Activated CD4-positive, alpha-beta T cell treated with anti-CD3 and anti-CD28 coated beads, Interleukin-2, amount 50 U/mL, for 48 hours (primary cell): ENCODE data around the gene RAB1B.
A peak's percentile ranks its signal among the peaks of the same experiment; 100 is the strongest.
"Not testable (repeated sequence)": the region's sequence is repeated elsewhere in the genome, so short reads cannot be mapped to it uniquely, and the experiment has no call there.

Experiments
- DNase-seq, 2 experiments: peaks; one replicate each; pipeline ENCODE4 v3.0.0-alpha.2; 2020

The RAB1B gene

DNA sequence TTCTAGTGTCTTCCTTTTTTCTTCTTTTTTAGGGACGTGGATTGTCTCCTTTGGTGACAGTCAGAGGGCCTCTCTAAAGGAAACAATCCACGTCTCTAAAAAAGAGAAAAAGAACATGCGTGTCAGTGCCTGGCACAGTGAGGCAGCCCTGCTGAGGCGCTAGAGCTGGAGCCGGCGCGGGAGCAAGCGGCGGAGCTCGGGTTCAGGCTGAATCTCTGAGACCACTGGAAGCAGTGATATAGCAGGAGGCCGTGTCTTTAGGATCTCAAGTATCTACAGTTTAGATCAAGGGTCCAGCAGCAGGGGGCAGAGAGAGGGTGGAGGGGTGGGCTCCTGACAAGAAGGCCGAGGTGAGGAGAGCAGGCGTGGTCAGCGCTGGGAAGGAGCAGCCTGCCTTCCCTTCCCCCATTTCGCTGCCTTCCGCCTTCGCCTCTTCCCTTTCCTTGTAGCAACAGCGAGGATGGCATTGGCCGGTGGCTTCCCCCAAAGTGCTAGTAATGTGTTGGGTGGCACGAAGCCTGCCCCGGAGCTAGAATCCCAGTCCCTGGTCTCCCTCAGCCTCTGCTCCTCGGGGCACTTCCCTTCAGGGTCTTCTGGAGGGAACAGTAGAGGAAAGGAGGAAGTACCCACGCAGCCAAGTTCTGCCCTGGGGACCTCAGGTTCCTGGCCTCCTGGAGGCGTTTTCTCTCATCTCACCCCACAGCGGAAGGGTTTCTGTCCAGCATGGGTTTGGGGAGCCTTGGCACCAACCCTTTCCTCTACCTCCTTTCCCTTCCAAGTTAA, 28.2 kb upstream of the RAB1B start:
- no peak for DNase-seq

DNA sequence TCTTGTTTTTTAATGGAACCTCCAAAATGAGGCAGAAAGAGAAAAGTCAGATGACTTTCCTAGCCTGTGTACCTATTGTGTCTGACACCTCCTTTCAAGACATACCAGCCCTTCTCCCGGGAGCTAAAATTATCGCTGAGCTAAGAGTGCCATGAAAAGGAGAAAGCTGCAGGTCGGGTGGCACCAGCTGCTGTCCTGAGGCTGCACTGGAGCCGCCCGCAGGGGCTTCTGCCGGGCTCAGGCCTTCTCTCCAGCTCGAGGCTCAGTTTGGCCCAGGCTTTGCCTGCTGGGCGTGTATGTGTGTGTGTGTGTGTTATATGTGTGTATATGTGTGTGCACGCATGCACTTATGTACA, 27.7 kb upstream of the RAB1B start:
- DNase-seq: no peak

DNA sequence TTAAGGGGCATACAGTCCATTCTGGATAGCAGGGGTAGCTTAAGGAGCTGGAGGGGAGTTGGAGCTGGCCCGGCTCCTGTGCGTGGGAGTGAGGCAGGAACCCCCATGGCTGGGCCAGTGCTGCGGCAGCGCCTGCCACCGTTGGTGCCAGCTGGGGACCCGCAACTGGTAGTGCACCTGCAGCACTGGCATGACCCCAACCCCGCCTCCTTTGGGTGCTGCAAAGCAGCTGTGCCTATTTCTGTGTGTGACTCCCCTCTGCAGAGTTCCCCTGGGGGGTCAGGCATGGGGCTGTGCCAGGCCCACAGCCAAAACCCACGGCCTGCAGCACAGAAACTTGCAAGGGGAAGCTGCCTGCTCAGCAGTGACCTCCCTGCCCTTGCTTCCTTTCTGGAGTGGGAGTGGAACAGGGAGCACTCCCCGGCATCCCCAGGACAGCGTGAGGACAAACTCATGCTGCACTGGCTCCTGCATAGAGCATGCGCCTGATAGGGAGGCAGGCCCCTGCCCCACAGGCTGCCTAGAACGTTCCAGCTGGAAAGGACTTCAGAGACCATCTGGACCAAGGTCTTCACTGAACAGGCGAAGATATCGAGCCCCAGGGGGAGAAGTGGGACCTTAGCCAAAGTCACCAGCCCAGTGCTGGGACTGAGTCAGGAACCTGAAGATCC, 26.2 kb upstream of the RAB1B start:
- DNase-seq: no peak

GRCh38 chr11:66243782-66244535, 24.5 kb upstream of the RAB1B start:
- DNase-seq: no peak

DNA sequence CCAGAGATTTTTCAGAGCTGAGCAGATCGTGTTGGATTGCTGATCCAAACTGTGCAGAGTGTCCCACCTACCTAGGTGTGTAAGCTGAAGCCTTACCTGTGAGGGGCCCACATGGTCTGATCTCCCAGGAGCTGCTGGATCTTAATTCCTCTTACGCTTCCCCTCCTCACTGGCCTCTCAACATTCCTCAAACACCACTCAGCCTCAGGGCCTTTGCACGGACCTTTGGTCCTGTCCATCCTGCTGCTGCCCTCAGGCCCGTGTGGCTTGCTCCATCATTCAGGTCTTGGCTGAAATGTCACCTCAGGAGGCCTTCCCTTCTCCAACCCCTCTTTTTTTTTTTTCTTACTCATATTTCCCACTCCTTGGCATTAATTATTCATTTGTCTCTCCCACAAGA, 21.1 kb upstream of the RAB1B start:
- no peak for DNase-seq

GRCh38 chr11:66247801-66248200, 20.6 kb upstream of the RAB1B start:
- no peak for DNase-seq

DNA sequence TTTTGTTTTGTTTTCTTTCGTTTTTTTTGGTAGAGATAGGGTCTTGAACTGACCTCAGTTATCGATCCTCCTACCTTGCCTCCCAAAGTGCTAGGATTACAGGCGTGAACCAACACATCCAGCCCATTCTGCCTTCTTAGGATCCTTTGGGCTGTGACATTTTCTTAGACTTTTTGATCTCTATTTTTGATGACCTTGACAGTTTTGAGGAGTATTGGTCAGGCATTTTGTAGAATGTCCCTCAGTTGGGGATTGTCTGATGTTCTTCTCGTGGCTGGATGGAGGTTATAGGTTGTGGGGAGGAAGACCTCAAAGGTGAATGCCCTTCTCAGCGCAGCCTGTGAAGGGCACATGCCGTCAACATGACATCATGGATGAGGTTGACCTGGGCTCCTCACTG, 19.5 kb upstream of the RAB1B start:
- DNase-seq: no peak

- DNase-seq: no peak
Observed at GRCh38 chr11:66251809-66252208, 16.6 kb upstream of the RAB1B start.

DNA sequence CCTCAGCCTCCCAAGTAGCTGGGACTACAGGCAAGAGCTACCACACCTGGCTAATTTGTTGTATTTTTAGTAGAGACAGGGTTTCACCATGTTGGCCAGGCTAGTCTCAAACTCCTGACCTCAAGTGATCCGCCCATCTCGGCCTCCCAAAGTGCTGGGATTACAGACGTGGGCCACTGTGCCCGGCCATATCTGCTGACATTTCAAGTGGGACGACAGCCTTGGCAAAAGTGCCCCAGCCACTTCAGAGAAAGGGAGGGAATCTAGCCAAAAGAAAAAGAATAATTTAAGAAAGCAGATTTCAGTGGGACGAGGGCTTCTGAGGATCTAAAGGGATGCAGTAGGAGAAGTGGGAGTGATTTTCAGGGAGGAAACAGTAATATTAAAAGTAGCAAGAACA, 15.4 kb upstream of the RAB1B start:
- DNase-seq: not testable (repeated sequence)

DNA sequence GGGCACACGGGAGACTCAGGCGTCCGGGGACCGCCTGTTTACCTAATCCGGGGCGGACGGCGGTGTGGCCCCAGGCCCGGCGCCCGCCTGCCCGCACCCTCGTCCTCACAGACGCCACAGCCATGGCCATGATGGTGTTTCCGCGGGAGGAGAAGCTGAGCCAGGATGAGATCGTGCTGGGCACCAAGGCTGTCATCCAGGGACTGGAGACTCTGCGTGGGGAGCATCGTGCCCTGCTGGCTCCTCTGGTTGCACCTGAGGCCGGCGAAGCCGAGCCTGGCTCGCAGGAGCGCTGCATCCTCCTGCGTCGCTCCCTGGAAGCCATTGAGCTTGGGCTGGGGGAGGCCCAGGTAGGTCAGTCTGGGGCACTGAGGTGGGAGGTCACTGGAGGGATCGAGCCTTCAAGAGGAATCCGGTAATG, 10.0 kb upstream of the RAB1B start:
- DNase-seq: no peak

DNA sequence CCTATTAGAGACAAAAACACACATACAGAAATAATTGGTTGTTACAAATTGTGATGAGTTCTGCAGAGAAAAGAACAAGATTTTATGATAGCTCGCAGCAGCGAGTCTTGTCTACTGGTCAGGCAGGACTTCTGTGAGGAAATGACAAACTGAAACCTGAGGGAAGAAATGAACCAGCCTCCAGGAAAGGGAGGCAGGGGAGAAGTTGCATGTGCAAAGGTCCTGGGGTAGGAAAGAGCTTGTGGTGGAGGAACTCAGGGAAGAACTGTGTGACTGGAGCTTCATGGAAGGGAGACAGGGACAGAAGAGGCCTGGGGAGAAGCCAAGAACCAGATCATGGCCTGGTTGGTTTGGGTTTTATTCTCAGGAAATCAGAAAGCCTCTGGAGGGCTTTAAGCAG, 9.2 kb upstream of the RAB1B start:
- no peak for DNase-seq

DNA sequence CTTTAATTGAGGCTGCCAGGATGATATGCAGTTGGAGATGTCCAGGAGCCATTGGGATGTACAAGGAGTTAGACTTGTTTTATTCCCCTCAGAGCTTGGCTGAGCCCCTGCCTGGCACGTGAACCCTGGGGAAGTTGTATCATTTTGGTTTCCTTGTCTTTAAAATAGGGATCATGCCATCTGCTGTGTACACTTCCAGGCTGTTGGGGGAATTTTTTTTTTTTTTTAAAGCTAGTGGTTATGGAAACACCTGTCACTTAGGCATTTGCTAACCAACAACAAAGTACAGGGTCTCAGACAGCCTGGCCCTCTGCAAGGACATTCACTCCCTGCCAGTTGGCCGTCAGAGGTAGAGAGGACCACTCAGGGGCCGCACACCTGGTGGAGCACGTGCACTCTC, 8.5 kb upstream of the RAB1B start:
- DNase-seq: no peak

DNA sequence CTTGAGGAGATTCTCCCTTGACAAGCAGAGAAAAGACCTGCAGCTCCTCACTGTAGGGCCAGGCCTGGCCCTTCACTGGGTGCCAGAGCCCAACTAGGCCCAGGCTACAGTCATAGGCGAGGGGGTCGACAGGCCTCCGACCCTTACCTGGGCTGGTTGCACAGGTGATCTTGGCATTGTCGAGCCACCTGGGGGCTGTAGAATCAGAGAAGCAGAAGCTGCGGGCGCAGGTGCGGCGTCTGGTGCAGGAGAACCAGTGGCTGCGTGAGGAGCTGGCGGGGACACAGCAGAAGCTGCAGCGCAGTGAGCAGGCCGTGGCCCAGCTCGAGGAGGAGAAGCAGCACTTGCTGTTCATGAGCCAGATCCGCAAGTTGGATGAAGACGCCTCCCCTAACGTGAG, 6.9 kb upstream of the RAB1B start:
- DNase-seq: no peak

DNA sequence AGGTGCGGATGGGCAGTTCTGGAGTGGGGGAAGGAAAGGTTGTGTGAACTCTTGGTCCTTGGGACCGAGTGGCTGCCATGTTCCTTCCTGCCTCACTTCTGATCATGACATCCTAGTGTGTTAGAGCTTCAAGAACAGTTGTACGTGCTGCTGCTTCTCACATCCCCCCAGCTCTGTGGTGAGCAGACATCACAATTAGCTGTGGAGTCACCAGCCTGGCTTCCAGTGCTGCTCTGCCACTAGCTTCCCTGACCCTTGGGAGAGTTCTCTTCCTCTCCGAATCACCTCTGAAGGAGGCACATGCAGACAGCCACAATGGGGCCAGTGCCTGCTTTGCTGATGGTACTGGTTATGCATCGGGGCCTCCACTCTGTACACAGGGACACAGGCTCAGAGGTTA, 6.2 kb upstream of the RAB1B start:
- DNase-seq: no peak

DNA sequence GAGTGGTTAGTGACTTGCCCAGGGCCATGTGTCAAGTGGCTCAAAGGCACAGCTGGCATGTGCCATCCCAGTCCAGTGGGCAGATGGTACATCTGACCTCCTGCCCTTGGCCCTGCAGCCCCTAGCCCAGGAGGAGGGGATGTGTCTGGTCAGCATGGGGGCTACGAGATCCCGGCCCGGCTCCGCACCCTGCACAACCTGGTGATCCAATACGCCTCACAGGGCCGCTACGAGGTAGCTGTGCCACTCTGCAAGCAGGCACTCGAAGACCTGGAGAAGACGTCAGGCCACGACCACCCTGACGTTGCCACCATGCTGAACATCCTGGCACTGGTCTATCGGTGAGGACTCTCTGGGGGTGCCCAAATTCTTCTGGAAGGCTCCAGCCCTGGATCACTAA, 5.7 kb upstream of the RAB1B start:
- DNase-seq: no peak

- DNase-seq: no peak
Observed at GRCh38 chr11:66263231-66263630, 5.2 kb upstream of the RAB1B start.

DNA sequence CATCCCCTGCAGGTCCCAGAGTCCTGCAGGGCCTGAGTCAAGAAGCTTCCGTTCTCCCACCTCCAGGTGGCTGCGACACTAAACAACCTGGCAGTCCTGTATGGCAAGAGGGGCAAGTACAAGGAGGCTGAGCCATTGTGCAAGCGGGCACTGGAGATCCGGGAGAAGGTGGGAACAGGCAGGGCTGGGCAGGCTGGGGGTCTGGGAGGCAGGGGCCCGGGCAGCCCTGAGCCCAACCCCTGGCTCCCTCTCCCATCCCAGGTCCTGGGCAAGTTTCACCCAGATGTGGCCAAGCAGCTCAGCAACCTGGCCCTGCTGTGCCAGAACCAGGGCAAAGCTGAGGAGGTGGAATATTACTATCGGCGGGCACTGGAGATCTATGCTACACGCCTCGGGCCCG, 4.7 kb upstream of the RAB1B start:
- no peak for DNase-seq

GRCh38 chr11:66264383-66264782, 4.1 kb upstream of the RAB1B start:
- no peak for DNase-seq

DNA sequence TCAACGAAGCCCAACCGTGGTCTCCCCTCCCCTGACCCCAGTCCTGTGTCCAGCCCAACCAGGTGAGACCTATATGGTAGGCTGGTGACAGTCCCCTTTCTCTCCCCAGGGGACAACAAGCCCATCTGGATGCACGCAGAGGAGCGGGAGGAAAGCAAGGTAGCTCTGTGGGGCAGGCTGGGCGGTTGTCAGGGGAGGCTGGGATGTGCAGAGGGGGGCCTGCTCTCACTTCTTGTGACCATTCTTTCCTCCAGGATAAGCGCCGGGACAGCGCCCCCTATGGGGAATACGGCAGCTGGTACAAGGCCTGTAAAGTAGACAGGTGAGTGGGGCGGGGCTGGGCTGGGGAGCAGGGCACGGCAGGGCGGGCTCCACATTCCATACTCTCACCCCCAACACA, 3.5 kb upstream of the RAB1B start:
- peak; percentile 54 to 61 for DNase-seq

- no peak for DNase-seq
Observed at GRCh38 chr11:66265531-66266377, 2.7 kb upstream of the RAB1B start.

GRCh38 chr11:66266378-66267038, 1.9 kb upstream of the RAB1B start:
- no peak for DNase-seq

DNA sequence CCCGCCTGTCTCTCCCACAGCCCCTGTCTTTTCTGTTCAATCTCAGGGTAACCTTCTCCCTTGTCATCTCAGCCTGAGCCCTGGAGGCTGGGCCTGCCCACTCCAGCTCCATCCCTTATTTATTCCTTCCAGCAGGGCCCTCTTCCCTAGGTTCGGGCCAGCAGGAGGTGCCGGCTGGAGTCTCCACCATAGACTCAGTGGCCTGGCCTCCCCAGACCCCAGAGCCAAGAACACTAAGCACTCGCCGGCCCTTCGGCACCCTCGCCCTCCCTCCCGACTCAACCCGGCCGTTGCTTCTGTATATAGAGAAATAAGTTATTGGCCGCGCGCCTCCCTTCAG, 1.4 kb upstream of the RAB1B start:
- no peak for DNase-seq
